GM03348 (cell line): Measurements from ENCODE around the gene BCAS1.

Experiments
- DNase-seq: peaks from one replicate; pipeline ENCODE4 v3.0.0; 2012; ENCODE audit warnings: low spot score

BCAS1 gene

GRCh38 chr20:53904261-53904660 lies 166.1 kb downstream of the BCAS1 start:
- DNase-seq: no peak

GRCh38 chr20:53903652-53903987 lies 166.8 kb downstream of the BCAS1 start:
- no peak for DNase-seq

DNA sequence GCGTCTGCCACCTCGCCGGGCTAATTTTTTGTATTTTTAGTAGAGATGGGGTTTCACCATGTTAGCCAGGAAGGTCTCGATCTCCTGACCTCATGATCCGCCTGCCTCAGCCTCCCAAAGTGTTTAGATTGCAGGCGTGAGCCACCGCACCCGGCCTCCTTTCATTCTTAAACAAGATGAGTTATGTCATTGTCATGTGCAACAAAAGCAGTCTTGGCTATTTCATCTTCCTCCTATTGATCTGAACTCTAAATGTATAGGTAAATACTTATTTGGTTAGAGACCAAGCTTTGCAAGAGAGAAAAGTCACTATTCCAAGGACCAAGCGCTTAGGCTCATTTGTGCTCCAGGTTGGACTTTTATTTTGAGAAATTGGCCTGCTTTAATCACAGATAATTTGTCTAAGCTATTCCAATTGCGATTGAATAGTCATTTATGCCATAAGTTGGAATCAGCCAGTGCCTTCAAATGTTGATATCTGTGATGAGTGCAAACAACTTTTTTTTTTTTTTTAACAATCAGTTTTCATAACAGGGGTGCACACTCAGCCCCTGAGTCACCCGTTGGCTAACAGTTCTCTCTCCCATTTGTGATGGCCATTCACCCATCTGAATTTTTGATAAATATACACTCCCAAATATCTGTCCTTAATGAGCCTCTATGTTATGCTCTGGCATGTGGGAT lies 167.3 kb downstream of the BCAS1 start:
- DNase-seq: no peak

- no peak for DNase-seq
These were observed 168.8 kb downstream of the BCAS1 start for GRCh38 chr20:53901497-53902096.

DNA sequence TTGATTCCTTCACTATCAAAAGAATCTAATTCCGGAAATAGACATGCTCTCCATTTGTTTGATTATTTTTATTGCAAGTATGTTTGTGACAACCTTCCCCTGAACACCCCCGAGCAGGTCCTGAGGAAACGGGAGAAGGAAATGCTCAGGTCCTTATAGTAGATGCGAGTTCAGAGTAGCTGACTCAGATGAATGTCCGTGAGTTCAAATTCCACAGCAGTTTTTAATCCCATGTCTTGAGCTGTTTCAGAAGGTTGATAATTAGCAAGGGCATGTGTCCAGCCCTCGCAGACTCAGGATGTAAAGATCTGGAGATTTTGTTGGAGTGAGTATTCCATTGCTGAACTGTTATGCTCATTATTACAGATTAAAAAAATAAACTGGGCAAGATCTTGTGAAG lies 169.3 kb downstream of the BCAS1 start:
- no peak for DNase-seq

GRCh38 chr20:53900380-53900999 lies 169.9 kb downstream of the BCAS1 start:
- no peak for DNase-seq

- DNase-seq: peak; percentile 55
These were observed 170.8 kb downstream of the BCAS1 start for GRCh38 chr20:53899351-53900167.

DNA sequence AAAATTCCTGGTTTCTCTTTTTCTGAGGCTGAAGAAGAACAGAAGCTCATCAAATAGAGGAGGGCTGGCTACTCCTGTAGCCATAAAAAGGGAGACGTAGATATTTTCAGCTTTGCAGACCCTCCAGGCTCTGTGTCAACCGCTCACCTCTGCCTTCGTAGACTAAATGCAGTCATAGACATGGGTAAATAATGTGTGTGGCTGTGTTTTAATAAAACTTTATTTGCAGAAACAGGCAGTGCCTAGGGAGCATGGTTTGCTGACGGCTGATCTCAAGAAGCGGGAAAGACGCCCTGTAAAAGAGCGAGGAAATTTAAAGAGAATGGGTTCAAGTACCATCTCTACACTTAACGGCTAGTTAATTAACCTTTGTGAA lies 171.8 kb downstream of the BCAS1 start:
- DNase-seq: no peak

DNA sequence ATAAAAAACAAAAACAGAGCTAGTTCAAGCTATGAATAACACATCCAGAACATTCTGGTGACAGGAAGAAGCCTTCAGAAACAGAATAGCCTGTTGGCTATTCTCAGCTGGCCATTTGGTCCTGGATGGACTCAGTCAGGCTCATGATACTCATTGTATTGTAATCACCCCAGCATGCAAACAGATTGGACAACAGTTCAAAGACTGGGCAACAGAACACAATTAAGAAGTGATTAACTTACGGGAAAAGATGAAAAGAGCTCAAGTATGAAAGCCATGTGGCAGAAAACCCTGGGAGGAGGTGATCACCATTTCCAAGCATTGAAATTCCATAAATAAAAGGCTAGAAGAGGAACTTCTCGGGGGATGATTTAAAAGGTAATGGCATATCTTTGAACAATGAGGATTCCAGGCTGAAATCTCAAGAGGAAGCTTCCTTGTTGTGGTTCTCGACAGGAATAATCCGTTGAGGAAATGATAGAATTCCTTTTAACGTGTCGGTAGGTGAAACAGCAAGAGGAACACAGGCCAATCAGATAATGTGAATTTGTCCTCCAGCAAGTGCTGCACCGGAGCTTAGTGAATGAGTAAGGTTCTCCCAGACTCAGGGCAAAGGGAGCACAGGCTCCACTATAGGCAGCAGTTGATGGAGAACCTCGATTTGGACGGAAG lies 172.4 kb downstream of the BCAS1 start:
- DNase-seq: no peak

- no peak for DNase-seq
These were observed 173.7 kb downstream of the BCAS1 start for GRCh38 chr20:53896647-53897046.

DNA sequence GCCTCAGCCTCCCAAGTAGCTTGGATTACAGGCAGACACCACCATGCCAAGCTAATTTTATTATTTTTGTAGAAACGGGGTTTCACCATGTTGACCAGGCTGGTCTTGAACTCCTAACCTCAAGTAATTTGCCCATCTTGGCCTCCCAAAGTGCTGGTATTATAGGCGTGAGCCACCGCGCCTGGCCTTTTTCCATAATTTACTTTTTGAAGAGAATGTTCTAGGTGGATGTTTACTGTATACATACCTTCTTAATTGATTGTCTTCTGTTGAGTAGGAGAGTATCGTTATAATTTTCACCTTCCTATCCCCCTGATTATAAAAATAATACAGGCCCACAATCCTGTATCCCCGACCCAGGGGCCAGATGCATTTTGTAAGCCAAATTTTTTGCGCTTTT lies 174.4 kb downstream of the BCAS1 start:
- DNase-seq: no peak

DNA sequence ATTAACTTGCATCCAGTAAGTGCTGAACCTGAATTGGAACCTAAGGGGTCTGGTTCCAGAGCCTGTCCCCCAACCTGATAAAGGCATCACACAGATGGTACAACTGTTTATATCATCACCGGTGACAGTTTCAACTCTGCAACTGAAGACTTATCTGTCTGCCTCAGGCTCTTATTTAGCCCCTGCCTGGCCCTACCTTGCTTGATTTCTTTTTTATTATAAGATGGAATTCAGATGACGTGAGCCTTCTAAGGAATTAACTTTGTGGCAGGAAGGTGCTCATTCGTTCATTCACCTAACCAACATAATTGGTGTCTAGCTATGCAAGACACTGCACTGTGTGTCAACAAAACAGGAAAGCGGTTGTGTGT lies 175.0 kb downstream of the BCAS1 start:
- no peak for DNase-seq

GRCh38 chr20:53894707-53895384 lies 175.5 kb downstream of the BCAS1 start:
- no peak for DNase-seq
